ENCODE measurements around the gene ELOB.

ELOB gene

DNA sequence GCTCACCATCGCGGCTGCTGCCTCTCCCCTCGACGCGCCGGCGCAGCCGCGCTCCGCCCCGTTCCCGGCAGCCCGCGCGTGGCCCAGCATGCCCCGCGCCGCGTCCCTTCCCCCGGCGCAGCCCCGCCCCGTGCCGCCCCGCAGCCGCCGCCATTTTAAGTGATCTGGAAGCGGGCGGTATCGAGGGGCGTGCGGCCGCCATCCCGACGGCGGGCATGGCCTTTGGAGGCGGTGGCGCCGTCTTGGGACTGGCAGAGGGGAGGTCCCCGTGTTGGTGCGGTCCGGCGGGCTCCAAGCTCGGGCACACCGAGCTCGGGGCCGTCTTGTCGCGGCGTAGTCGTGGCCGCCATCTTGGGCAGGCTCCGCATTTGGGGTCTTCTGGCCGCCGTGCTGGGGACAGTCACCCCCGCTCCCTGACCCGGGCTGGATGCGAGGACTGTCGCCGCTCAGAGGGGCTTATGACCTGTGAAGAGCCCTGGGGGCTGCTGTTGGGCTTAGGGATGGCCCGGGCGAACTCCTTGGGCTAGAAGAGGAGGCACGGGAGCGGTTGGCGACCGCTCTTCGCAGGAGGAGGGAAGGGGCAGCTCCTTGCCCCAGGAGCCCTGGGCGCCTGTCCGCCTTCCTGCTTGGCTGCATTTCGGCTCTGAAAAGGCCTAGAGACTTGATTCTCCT, at the start of gene ELOB:
Gene ELOB (minus strand): TSS at position 50 of the 672 bp plus-strand sequence. CDS start 41 bp downstream, at position 9.
- DNase-seq (ENCODE audit: low read depth), result peak; percentile 69

DNA sequence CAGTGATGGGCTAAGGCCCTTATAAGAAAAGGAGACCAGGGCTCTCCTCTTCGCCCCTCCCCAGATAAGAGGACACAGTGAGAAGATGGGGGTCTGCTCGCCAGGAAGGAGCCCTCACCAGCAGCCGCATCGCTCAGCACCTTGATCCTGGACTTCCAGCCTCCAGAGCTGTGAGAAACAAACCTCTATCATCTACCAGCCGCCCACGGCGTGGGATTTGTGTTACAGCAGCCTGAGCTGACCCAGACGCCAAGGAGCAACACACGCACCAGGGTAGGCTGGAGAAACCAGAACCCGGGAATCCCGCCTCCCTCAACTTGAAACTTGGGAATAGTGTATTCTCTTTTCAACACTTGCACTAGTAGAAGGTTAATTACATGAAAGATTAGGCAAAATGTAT, 48.8 kb upstream of the ELOB start:
- DNase-seq (ENCODE audit: low read depth), result no peak

DNA sequence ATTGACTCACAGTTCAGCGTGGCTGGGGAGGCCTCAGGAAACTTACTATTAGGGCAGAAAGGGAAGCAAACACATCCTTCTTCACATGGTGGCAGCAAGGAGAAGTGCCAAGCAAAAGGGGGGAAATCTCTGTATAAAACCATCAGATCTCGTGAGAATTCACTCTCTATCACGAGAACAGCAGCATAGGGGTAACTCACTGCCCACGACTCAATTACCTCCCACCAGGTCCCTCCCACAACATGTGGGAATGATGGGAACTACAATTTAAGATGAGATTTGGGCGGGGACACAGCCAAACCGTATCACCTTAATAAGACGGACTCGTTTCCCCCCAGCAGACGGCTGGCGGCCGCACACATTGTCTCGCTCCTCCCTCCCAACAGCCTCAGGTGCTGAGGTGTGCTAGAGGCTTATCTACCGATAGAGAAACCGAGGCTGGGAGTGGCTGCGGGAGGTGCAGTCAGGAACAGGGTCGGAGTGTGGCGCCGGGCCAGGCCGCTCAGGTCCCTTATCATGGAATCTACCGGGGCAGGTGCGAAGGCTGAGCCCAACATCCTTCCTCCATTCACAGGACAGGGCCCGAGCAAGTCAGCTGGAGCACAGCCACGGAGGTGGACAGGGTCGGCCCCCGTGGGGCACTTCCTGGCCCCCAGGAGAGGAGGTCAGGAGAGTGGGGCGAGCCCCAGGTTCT, 48.1 kb upstream of the ELOB start:
- DNase-seq (ENCODE audit: low read depth), result no peak

DNA sequence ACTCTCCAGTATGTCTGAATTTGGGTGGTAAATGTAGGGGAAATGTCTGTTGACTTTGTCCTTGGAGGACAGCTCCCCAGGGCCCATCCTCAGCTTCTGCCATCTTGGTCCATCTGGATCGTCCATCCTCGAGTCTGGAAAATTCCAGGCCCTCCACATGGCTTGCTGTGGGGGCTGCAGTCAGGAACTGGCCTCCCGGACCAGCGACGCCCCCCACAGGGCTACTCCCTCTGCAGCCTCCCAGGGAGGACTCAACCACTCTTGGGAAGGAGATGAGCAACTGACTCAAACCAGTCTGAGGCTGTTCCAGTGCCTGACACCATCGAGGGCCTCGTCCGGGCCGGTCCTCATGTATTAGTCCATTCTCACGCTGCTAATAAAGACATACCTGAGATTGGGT, 47.5 kb upstream of the ELOB start:
- no peak for DNase-seq (ENCODE audit: low read depth)

DNA sequence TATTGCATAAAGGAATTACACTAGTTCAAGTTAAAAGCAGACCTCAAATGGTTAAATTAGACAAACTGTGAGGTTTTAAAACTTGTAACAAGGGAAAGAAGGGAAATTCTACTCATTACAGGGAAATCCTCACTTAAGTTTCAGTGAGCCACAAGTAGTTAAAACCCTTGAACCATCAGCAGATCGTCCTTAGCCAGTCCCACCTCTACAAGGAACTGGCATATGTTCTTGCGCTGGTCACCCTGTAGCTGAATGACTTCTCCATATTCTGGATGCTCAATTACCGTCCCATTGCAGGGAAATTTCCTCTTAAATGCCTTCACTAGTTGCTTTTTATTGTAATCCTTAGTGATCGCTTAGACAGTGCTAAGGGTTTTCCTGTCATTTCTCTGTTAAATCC, 45.4 kb upstream of the ELOB start:
- no peak for DNase-seq (ENCODE audit: low read depth)

DNA sequence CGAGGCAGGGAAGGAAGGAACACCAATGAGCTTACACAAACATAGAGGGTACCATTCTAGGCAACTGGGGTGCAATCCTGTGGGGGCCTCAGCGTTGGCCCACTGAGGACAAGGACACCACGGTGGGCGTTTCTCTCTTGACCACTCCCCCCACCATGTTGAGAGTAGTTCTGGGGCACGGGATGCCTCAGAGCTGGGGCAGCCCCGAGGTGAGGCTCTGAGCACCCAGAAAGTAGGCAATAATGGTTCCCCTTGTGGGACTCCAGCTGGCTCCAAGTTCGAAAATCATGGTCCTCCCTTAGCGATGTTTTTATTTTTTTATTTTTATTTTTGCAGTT, 45.0 kb upstream of the ELOB start:
- no peak for DNase-seq (ENCODE audit: low read depth)

DNA sequence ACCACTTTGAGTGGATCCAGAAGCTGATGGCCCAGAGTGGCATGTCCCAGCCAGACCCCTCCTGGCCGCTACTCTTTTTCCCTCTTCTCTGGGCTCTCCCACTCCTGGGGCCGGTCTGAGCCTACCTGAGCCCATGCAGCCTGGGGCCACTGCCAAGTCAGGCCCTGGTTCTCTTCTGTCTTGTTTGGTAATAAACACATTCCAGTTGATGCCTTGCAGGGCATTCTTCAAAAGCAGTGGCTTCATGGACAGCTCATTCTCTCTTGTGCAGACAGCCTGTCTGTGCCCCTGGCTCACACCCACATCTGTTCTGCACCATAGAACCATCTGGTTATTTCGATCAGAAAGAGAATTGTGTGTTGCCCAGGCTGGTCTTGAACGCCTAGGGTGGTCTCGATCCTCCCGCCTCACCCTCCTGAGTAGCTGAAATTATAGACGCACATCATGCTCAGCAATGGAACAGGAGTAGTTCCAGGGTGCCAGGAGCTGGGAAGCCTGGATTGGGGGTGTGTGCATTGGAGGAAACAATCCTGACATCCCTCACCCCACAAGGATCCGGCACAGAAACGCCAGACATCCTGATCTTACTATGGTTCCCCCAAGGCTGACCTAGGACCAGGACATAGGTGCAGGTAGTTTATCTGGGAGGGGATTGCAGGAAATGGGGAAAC, 44.5 kb upstream of the ELOB start:
- no peak for DNase-seq (ENCODE audit: low read depth)

DNA sequence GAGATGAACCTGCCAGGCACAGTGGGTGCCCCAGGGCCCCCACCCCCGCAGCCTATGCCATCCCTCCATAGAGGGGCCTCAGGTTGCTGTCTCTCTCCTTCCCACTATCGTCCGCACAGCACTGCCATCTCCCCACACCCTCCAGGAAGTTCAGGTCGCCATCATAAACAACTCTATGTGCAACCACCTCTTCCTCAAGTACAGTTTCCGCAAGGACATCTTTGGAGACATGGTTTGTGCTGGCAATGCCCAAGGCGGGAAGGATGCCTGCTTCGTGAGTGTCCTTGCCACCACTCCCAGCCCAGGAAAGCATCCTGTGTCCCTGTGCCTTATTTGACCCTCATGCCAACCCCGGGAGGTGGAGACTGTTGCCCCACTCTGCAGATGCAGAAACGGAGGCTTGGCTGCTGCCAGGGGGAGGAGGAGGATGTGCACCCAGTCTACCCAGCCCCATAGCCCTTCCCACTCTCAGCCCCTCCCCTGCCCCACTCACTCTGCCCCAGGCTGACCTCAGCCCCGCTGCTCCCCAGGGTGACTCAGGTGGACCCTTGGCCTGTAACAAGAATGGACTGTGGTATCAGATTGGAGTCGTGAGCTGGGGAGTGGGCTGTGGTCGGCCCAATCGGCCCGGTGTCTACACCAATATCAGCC, 43.9 kb upstream of the ELOB start:
- no peak for DNase-seq (ENCODE audit: low read depth)

DNA sequence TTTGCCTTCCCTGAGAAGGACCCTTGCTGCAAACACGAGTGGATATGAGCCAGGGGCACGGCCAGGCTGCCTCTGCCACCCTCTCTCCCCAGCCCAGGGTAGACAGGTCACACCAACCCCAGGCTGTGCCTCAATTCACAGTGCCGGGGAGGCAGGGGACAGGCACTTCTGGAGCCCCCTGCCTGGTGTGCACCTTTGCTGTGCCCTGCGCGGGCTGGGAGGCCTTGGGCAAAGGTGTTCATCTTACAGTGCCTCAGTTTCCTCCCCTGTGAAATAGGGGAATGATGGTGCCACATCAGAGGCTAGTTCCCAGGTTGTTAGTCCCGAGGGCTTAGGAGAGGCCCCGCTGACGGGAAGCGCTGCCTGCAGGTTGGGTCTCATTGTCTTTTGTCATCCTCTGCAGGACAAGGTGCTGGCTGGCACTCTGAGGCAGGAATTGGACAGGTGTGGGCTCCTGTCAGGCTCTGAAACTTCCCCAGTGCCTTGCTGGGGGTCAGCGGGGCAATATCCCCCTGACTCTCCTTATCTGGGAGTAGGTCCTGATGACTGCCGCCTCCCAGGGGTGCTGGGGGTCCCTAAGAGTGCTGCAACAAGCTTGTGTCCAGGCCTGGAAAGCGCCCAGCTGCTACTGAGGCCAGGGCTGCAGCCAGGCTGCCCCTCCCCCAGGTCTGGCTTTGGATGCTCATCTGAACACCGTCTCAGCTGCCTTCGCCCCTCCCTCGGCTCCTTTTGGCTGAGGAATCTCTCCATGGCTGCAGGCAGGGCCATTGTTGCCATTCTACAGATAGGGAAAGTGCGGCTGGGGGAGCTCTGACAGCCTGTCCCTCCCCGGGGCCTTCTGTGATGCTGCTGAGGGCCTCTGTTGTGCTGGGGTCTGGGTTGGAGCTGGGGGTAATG, 43.1 kb upstream of the ELOB start:
- DNase-seq (ENCODE audit: low read depth), result no peak

DNA sequence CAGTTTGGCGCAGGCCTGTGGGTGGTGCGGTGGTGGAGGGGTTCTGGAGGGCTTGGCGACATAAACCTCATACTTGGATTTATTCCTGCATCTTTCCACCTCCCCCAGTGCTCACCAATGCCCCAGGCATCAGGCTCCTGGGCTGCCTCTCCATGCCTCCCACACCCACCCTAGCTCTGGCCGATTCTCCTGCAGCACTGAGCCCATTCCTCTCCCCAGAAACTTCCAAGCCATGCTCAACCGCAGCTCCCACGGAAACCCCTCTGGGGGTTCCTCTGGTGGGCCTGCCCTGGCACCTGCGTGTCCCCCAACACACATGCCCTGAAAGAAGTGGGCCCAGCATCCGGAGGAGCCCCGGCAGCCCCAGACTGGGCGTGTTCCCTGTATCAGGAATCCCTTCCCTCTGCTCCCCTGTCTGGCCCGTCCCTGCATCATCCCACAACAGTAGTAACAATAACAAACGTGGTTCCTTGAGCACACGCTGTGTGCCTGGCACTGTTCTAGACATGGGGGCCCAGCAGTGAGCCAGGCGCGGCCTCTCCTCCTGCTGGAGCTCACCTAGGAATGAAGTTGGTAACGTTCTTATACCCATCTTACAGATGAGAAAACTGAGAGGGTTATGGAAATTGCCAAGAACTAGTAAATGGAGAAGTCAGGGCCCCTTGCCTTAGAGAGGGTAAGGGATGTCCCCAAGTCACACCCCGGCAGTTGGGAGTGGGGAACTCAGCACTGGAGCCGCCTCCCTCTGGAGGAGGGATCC, 42.3 kb upstream of the ELOB start:
- no peak for DNase-seq (ENCODE audit: low read depth)

DNA sequence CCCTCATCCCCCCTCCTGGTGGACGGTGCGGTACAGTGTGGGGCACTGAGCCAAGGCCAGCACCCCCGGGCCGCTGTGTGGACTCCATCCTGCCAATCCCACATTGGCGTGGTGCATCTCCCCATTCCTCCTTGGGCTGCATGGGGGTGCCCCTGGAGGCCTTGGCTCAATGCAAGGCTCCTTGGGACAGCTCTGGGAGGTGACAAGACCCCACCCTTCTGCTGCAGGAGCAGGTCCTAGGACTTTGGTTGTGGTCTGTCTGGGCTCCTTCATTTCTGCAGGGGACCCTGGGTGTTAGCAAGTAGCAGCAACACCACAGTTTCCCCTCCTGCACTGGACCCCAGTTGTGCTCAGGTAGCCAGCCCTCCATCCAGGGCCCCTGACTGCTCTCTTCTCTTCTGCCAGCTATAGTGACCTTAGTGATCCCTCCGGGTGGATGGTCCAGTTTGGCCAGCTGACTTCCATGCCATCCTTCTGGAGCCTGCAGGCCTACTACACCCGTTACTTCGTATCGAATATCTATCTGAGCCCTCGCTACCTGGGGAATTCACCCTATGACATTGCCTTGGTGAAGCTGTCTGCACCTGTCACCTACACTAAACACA, 41.3 kb upstream of the ELOB start:
- DNase-seq (ENCODE audit: low read depth), result no peak

DNA sequence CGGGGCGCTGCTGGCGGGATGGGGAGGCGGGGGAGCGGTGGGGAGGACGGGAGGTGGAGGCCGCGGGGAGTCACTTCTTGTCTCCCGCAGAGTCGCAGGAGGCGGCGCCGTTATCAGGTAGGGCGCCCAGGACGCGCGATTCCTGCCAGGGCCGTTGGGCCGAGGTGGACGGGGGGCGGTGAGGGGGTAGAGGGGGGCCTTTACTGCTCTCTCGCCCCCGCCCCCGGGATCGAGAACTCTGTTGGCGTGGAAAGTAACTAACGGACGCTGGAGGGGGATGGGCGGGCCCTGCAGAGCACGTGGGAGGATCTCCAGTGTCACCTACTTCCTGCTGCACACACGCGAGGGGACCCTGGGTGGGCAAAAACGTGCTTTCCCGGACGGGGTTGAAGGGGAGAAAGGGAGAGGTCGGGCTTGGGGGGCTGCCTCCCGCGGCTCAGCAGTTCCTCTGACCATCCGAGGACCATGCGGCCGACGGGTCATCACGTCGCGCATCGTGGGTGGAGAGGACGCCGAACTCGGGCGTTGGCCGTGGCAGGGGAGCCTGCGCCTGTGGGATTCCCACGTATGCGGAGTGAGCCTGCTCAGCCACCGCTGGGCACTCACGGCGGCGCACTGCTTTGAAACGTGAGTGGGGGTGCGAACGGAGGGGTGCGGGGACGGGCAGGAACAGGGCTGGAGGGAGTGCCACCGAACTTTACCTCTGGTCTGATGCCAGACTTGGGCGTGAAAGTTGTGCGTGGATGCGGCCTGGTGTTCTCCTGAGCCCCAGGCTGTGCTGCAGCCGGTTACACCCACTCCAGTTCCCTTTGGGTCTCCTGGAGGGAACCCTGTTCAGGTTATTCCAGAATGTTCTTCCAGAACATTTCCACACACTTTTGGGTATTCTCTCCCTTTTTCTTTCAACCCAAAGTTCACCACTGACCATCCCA, 40.5 kb upstream of the ELOB start:
- no peak for DNase-seq (ENCODE audit: low read depth)

DNA sequence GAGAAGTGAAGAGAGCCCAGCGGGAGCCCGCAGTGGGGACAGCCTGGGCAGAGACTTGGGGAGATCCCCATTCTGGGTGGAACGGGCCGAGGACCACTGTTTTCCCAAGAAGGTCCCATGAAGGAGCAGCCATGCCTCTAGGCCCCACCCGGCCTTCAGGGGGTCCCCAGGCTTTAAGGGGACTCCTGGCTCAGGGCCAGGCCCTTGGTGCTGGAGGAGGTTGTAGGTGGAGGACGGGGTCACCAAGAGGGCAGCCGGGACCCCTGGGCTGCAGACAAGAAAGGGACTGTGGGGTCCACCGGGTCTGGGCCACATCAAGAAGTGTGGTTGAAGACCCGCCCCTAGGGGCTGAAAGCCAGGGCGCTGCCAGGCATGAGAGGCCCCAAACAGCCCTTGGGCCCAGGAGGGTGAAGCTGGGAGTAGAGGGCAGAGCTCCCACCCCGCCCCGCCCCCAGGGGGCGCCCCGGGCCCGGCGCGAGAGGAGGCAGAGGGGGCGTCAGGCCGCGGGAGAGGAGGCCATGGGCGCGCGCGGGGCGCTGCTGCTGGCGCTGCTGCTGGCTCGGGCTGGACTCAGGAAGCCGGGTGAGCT, 39.8 kb upstream of the ELOB start, which contains the start of gene PRSS21:
Gene PRSS21 (plus strand): TSS at position 487 of the 589 bp plus-strand sequence. CDS start 32 bp downstream, at position 519.
- no peak for DNase-seq (ENCODE audit: low read depth)

DNA sequence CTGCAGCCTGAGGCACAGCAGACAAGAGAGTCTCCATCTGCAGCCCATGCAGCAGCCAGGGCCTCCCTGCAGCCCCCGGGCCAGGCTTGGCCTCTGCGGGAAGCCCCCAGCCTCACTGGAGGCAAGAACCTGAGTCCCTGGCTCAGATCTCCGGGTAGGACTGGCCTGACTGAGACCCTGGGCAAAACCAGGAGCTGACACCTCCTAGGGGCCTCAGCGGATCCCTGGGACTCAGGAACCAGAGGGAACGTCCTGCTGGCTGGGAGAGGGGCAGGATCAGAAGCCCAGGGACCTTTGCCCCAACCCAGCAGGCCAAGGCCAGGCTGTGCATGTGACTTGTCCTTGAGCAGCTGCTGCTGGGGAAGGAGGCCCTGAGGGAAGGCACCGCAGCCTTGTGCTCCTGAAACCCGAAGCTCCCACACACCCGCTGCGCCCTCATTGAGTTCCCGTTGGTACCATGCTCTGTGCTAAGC, 38.3 kb upstream of the ELOB start:
- DNase-seq (ENCODE audit: low read depth), result no peak

DNA sequence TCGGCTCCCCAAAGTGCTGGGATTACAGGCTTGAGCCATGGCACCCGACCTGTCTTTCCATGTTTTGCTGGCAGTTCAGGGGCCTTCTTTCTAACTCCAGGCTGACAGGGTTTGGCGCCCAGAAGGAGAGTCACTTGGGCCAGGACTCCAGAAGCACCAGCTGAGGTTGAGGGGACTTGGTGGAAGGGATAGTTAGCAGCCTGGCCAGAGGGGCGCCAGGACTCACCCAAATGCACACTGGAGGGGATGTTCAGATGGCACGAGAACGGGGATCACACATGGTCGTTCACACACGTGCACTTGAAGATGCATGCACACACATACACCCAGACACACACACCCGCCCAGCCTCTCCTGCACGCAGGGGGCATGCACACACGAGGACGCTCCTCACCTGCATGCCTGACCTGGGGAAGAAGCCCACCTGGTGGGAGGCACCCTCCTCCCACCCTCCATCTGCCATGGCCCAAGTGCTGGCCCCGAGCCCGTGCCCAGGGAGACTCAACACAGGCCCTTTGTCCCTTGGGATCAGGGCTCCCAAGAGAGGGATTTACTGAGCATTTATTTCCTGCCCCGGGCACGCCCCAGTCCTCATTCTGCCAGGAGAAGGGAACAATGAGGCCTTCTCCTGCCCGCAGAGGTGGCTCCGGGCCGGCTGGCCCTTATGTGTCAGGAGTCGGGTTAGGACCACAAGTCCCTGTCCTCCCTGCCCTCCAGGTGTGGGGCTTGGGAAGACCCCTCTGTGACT, 37.6 kb upstream of the ELOB start:
- no peak for DNase-seq (ENCODE audit: low read depth)

DNA sequence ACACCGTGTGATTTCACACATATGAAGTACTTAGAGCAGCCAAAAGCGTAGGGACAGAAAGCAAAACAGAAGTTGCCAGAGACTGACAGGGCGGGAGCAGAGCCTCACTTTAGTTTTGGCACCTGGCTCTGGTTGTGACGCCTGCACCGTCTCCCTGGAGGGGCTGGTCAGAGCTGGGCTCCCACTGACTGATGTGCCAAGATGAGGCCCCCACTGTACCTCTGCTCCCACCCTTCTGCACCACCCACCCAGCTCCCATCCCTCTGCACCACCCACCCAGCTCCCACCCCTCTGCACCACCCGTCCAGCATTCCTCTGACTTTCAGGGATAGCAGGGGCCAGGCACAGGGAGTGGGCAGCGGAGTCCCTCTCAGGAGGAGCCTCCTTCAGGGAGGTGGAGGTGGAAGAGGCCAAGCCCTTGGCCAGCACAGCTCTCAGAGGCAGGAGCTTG, 36.7 kb upstream of the ELOB start:
- no peak for DNase-seq (ENCODE audit: low read depth)

DNA sequence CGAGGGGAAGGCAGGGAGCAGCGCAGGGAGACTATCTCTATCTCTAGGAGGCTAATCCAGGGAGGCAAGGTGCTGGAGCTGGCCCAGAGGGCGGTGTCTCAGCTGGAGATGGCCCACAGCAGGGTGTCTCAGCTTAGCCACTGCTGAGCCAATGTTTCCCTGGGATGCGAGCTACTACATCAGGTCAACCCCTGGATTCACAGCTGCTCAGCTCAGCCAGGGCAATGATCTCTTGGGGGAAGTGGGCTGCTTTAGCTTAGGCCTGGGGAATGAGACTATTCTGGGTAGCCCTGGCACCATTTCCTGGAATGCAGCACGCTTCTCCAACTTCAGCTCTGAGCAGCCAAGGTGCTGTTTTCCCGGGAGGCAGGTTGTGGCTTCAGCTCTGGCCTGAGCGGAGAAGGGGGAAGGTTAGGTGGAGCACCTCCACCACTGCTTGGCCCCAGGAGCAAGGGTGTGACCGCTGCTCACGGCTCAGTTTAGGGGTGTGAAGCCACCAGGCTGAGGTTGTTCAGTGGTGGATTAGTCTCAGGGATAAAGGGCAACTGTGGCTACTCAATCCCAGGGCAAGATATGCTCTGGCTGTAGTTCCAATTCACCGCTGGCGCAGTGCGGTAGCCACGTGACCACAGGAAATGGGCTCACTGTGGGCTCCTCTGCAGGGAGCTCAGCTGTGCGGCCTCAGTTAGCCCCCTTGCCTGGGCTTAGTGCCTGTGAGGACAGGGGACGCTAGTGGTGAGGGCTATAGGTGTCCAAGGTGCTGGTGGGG, 34.8 kb upstream of the ELOB start:
- DNase-seq (ENCODE audit: low read depth), result no peak
